ENCODE results near the gene CARNS1.

Gene CARNS1

DNA sequence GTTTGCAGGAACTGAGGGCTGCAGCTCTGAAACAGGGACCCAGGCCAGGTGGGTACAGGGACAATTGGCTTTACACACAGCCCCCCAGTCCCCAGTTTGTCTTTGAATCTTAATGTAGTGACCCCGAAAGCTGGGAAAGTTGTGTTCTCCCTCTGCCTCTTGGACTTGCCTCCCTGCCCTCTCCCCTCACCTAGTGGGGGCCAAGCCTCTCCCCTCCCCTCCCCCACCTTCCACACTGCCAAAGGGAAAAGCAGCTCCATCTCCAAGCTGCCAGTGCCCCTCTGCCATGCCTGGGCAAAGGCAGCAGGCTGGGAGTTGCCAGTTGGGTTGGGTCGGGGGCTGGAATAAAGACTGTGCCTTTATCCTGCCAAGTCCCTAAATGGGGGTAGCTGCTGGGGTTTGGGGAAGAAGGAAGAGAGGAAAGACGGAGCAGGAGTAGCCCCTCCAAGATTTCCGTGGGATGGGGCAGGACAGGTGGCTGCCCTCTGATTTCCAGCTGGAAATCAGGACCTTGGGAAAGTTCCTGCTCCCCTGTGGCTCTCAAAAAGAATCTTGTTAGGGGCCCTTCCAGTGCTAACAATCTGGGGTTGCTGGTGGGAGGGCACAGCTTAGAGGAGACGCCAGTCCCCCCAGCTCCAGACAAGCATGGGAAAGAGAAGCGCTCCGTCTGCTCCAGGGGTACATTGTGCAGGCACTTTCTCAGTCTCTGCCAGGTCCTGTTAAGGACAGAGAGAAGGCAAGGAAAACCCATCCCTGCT lies 39.2 kb upstream of the CARNS1 start:
- ChIA-PET POLR2A (ENCODE audit: low non-redundant PET) (interaction anchor here (0.9 kb wide), 1 partner anchor 21 kb away, joined by 9 read pairs; no protein-coding TSS in a partner anchor), CTCF (interaction anchor here (0.9 to 2.0 kb wide), 3 partner anchors 19 to 26 kb away, joined by 3 to 7 read pairs (median 4); partner anchors contain the start of gene PPP1CA)
- H3K27ac ChIP-seq, result peak overlapping the region; percentile 97
- no peak for DNase-seq (ENCODE audit: low spot score)
- TF ChIP-seq, protein P1, sequence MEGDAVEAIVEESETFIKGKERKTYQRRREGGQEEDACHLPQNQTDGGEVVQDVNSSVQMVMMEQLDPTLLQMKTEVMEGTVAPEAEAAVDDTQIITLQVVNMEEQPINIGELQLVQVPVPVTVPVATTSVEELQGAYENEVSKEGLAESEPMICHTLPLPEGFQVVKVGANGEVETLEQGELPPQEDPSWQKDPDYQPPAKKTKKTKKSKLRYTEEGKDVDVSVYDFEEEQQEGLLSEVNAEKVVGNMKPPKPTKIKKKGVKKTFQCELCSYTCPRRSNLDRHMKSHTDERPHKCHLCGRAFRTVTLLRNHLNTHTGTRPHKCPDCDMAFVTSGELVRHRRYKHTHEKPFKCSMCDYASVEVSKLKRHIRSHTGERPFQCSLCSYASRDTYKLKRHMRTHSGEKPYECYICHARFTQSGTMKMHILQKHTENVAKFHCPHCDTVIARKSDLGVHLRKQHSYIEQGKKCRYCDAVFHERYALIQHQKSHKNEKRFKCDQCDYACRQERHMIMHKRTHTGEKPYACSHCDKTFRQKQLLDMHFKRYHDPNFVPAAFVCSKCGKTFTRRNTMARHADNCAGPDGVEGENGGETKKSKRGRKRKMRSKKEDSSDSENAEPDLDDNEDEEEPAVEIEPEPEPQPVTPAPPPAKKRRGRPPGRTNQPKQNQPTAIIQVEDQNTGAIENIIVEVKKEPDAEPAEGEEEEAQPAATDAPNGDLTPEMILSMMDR (conservative IDR thresholded peaks at IDR 0.05; ENCODE audit: low read depth), result no peak

DNA sequence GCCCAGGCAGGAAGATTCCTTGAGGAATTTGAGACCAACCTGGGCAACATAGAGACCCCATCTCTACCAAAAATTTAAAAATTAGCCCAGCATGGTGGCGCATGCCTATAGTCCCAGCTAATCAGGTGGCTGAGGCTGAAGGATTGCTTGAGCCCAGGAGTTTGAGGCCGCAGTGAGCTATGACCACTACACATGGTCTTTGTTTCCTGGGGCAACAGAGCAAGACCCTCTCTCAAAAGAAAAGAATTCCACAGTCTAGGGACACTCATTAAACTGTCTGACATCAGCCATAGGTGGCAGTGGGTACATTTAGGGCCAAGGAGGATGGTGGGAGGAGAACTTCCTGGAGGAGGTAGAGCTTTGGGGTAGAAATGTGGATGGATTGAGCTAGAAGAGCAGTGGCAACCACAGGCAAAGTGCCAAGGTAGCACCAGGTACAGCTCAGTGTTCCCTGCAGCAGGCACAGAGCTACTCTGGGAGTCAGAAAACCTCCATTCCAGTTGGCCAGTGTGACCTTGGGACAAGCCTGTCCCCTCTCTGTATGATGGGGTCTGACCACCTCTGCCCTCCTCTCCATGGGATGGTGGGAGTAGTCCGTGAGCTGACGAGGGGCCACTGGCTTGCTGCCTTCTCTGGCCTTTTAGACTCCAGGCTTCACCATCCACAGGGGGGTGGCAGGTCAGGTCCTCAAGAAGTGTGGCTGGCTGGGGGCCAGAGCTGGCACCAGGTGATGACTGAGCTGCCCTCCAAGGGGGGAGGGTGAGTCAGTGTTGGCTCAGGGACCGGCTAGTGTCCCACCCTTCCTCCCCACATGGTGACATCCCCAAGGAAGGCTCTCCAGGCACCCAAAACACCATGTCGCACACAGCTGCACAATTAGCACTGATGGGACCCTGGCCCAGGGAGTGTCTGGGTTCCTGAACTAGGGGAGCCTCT lies 38.3 kb upstream of the CARNS1 start:
- ChIA-PET CTCF (interaction anchor here (0.6 to 5.8 kb wide), 4 partner anchors 25 to 991 kb away, joined by 3 to 113 read pairs (median 4); partner anchors contain the start of genes POLD4 and PPP1CA), POLR2A (ENCODE audit: low non-redundant PET) (interaction anchor here (0.9 kb wide), 1 partner anchor 22 kb away, joined by 9 read pairs; no protein-coding TSS in a partner anchor)
- peak overlapping the region; percentile 97 for H3K27ac ChIP-seq
- TF ChIP-seq, protein P1 (conservative IDR thresholded peaks at IDR 0.05; ENCODE audit: low read depth), result no peak
- no peak for DNase-seq (ENCODE audit: low spot score)

DNA sequence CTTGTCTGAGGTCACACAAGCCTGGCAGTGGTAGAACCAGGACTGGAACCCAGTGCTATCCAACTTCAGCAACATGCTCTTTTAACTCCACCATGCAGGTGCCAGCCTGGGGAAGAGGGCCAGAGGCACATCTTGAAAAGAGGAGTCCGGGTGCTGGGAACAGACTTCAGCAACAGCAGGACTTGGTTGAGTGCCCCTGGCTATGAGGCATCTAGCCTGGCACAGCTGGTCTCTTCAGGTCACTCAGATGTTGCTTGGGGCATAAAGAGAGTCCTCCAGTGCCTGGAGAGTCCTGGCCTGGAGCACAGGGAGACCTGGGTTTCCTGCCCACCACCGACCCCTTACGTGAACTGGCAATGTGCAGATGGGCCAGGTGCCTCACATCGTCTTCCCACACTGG lies 36.9 kb upstream of the CARNS1 start:
- no peak for DNase-seq (ENCODE audit: low spot score)
- CTCF ChIA-PET, result interaction anchor here (0.8 to 5.8 kb wide), 2 partner anchors 27 to 32 kb away, joined by 3 to 113 read pairs; partner anchors contain the start of gene POLD4
- POLR2A ChIA-PET (ENCODE audit: low non-redundant PET), result interaction anchor here (0.7 kb wide), 1 partner anchor 407 kb away, joined by 3 read pairs; no protein-coding TSS in a partner anchor
- peak overlapping the region; percentile 97 for H3K27ac ChIP-seq
- TF ChIP-seq, protein P1 (conservative IDR thresholded peaks at IDR 0.05; ENCODE audit: low read depth), result no peak

DNA sequence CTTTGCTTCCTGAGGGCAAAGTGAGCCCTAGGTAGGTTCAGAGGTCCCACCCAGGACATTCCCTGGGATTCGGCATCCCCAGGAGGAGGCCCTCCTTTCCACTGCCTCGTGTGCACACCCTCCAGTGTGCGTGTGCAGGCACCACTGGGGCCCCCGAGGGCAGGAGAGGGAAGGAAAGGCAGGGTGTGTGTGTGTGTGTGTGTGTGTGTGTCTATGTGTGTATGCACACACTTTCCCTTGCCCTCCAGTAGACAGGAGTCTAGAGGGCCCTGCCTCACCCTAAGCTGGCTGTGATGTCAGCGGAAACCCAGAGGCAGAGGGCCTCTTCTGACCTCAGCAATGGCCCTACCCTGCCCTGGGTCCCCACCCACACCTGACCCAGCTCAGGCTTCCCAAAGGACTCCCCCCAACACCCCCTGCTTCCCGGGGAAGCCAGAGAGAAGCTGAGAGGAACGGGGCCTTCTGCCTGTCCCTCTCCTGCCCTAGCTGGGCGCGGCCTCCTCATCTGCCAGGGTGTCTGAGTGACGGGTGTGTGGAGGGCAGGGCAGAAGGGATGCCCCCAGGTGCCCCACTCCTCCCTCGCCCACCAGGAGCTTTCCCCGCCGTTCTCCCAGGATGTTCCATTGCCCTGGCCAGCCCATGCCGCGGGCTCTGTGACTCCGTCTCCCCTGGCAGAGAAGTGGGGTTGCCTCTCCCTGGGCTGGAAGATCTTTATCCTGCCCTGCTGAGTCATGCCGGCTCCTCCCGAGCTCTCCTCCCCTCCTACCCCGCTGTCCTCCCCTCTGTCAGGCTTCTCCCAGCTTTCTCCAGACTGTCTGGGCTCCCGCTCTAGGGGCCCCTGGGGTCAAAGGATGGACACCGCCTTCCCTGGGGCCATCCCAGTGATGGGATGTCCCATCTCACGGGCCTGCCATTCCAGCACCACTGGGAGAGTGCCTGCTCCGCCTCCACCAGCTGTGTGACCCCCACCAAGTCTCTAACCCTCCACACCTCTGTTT lies 36.1 kb upstream of the CARNS1 start:
- ChIA-PET CTCF (interaction anchor here (0.6 to 5.8 kb wide), 6 partner anchors 23 to 62 kb away, joined by 3 to 113 read pairs (median 8); partner anchors contain the start of gene POLD4), POLR2A (ENCODE audit: low non-redundant PET) (interaction anchor here (1.0 kb wide), 1 partner anchor 28 kb away, joined by 3 read pairs; no protein-coding TSS in a partner anchor)
- TF ChIP-seq, protein P1 (conservative IDR thresholded peaks at IDR 0.05; ENCODE audit: low read depth), result no peak
- peak; percentile 84 for DNase-seq (ENCODE audit: low spot score)
- H3K27ac ChIP-seq, result peak overlapping the region; percentile 97

DNA sequence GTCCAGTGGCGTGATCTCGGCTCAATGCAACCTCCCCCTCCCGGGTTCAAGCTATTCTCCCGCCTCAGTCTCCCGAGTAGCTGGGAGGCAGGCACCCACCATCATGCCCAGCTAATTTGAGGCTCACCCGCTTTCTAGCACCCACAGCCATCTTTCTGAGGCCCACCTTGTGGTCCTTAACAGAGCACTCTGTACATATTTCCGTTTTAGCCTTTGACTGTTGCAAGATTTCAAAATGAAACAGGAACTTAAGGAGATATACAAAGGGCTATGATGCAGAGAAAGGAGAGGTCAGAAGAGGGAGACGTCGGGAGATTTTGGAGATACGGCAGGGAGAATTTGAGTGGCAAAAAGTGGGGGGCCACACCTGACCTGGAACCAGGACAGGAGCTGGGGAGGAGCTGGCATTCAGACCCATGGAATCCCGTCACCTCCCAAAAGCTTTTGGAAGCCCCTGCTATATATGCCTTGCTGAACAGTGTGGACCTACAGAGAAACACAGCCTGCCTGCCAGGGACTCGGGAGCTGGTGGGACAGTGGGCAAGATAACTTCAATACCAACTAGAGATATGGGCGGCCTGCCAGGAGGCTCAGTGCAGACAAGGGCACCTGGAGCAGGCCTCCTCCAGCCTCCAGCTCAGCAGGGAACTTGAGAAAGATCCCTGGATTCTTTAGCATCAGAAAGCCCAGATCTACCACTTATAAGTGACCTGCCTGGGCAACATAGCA lies 34.1 kb upstream of the CARNS1 start:
- TF ChIP-seq, protein P1 (conservative IDR thresholded peaks at IDR 0.05; ENCODE audit: low read depth), result no peak
- POLR2A ChIA-PET (ENCODE audit: low non-redundant PET), result interaction anchor here (1.0 to 2.5 kb wide), 2 partner anchors 27 to 29 kb away, joined by 4 to 7 read pairs; partner anchors contain the start of gene POLD4
- CTCF ChIA-PET, result interaction anchor here (0.6 to 5.8 kb wide), 13 partner anchors 8 to 495 kb away, joined by 3 to 113 read pairs (median 15); partner anchors contain the start of genes CLCF1, POLD4 and RAD9A
- H3K27ac ChIP-seq, result peak overlapping the region; percentile 97
- no peak for DNase-seq (ENCODE audit: low spot score)
